ENCODE results near the gene NCK1.

NCK1 gene

GRCh38 chr3:136928240-136928639 is 66.2 kb downstream of the NCK1 start:
- no peak overlapping the region for H3K4me3 ChIP-seq (ENCODE audit: low read length)
- peaks cover 2% of the 10 kb centered on the region for H3K9me3 ChIP-seq (ENCODE audit: low read length)
- no peaks in the 10 kb centered on the region for H3K4me1 ChIP-seq (ENCODE audit: insufficient read depth, low read length)
- H3K36me3 ChIP-seq (ENCODE audit: insufficient read depth, low read length): peaks cover 10% of the 10 kb centered on the region
- H2AFZ ChIP-seq (ENCODE audit: low read depth, low read length): no peak overlapping the region
- no peaks in the 10 kb centered on the region for H3K27me3 ChIP-seq (ENCODE audit: insufficient read depth, low read length)

- Histone ChIP-seq H3K4me1 (ENCODE audit: insufficient read depth, low read length) (no peaks in the 10 kb centered on the region), H3K4me3 (ENCODE audit: low read length) (no peak overlapping the region), H3K9me3 (ENCODE audit: low read length) (peaks cover 2% of the 10 kb centered on the region)
These were observed 68.1 kb downstream of the NCK1 start for GRCh38 chr3:136929977-136930670.

GRCh38 chr3:136931606-136932005 is 69.6 kb downstream of the NCK1 start:
- H3K27me3 ChIP-seq (ENCODE audit: insufficient read depth, low read length): no peaks in the 10 kb centered on the region

More at GRCh38 chr3:136929977-136930670, 68.1 kb downstream of the NCK1 start:
- Histone ChIP-seq H2AFZ (ENCODE audit: low read depth, low read length) (no peak overlapping the region), H3K36me3 (ENCODE audit: insufficient read depth, low read length) (peaks cover 13% of the 10 kb centered on the region), H3K27me3 (ENCODE audit: insufficient read depth, low read length) (no peaks in the 10 kb centered on the region)

GRCh38 chr3:136932523-136932922 is 70.5 kb downstream of the NCK1 start:
- H3K4me3 ChIP-seq (ENCODE audit: low read length): no peak overlapping the region
- no peaks in the 10 kb centered on the region for H3K4me1 ChIP-seq (ENCODE audit: insufficient read depth, low read length)
- H2AFZ ChIP-seq (ENCODE audit: low read depth, low read length): no peak overlapping the region
- H3K9me3 ChIP-seq (ENCODE audit: low read length): peaks cover 4% of the 10 kb centered on the region
- H3K27me3 ChIP-seq (ENCODE audit: insufficient read depth, low read length): no peaks in the 10 kb centered on the region
- H3K36me3 ChIP-seq (ENCODE audit: insufficient read depth, low read length): peaks cover 19% of the 10 kb centered on the region

More at GRCh38 chr3:136931606-136932005, 69.6 kb downstream of the NCK1 start:
- Histone ChIP-seq H3K36me3 (ENCODE audit: insufficient read depth, low read length) (peaks cover 18% of the 10 kb centered on the region), H3K4me3 (ENCODE audit: low read length) (no peak overlapping the region), H3K4me1 (ENCODE audit: insufficient read depth, low read length) (no peaks in the 10 kb centered on the region), H3K9me3 (ENCODE audit: low read length) (peaks cover 4% of the 10 kb centered on the region), H2AFZ (ENCODE audit: low read depth, low read length) (no peak overlapping the region)

- no peak overlapping the region for H2AFZ ChIP-seq (ENCODE audit: low read depth, low read length)
- H3K36me3 ChIP-seq (ENCODE audit: insufficient read depth, low read length): peaks cover 16% of the 10 kb centered on the region
- no peaks in the 10 kb centered on the region for H3K27me3 ChIP-seq (ENCODE audit: insufficient read depth, low read length)
- no peak overlapping the region for H3K4me3 ChIP-seq (ENCODE audit: low read length)
- H3K9me3 ChIP-seq (ENCODE audit: low read length): peaks cover 4% of the 10 kb centered on the region
- H3K4me1 ChIP-seq (ENCODE audit: insufficient read depth, low read length): no peaks in the 10 kb centered on the region
These were observed 71.2 kb downstream of the NCK1 start for GRCh38 chr3:136932978-136933772.

GRCh38 chr3:136937175-136937574 is 75.2 kb downstream of the NCK1 start:
- no peak overlapping the region for H3K4me3 ChIP-seq (ENCODE audit: low read length)
- peaks cover 3% of the 10 kb centered on the region for H3K9me3 ChIP-seq (ENCODE audit: low read length)
- no peaks in the 10 kb centered on the region for H3K27me3 ChIP-seq (ENCODE audit: insufficient read depth, low read length)

GRCh38 chr3:136937851-136938250 is 75.8 kb downstream of the NCK1 start:
- Histone ChIP-seq H3K27me3 (ENCODE audit: insufficient read depth, low read length) (no peaks in the 10 kb centered on the region), H3K9me3 (ENCODE audit: low read length) (peaks cover 3% of the 10 kb centered on the region), H3K4me1 (ENCODE audit: insufficient read depth, low read length) (no peaks in the 10 kb centered on the region), H3K4me3 (ENCODE audit: low read length) (no peak overlapping the region), H2AFZ (ENCODE audit: low read depth, low read length) (no peak overlapping the region), H3K36me3 (ENCODE audit: insufficient read depth, low read length) (peaks cover 9% of the 10 kb centered on the region)

More at GRCh38 chr3:136937175-136937574, 75.2 kb downstream of the NCK1 start:
- peaks cover 9% of the 10 kb centered on the region for H3K36me3 ChIP-seq (ENCODE audit: insufficient read depth, low read length)
- no peaks in the 10 kb centered on the region for H3K4me1 ChIP-seq (ENCODE audit: insufficient read depth, low read length)
- H2AFZ ChIP-seq (ENCODE audit: low read depth, low read length): no peak overlapping the region

GRCh38 chr3:136938334-136938733 is 76.3 kb downstream of the NCK1 start:
- no peak overlapping the region for H2AFZ ChIP-seq (ENCODE audit: low read depth, low read length)
- no peaks in the 10 kb centered on the region for H3K4me1 ChIP-seq (ENCODE audit: insufficient read depth, low read length)
- no peak overlapping the region for H3K4me3 ChIP-seq (ENCODE audit: low read length)
- H3K27me3 ChIP-seq (ENCODE audit: insufficient read depth, low read length): no peaks in the 10 kb centered on the region
- H3K36me3 ChIP-seq (ENCODE audit: insufficient read depth, low read length): peaks cover 9% of the 10 kb centered on the region
- peaks cover 3% of the 10 kb centered on the region for H3K9me3 ChIP-seq (ENCODE audit: low read length)

GRCh38 chr3:136939489-136939888 is 77.5 kb downstream of the NCK1 start:
- no peak overlapping the region for H3K4me3 ChIP-seq (ENCODE audit: low read length)
- no peaks in the 10 kb centered on the region for H3K4me1 ChIP-seq (ENCODE audit: insufficient read depth, low read length)
- peaks cover 8% of the 10 kb centered on the region for H3K36me3 ChIP-seq (ENCODE audit: insufficient read depth, low read length)
- no peaks in the 10 kb centered on the region for H3K27me3 ChIP-seq (ENCODE audit: insufficient read depth, low read length)
- peaks cover 3% of the 10 kb centered on the region for H3K9me3 ChIP-seq (ENCODE audit: low read length)
- no peak overlapping the region for H2AFZ ChIP-seq (ENCODE audit: low read depth, low read length)

- Histone ChIP-seq H3K4me3 (ENCODE audit: low read length) (no peak overlapping the region), H3K36me3 (ENCODE audit: insufficient read depth, low read length) (peaks cover 8% of the 10 kb centered on the region), H3K9me3 (ENCODE audit: low read length) (peaks cover 8% of the 10 kb centered on the region), H3K27me3 (ENCODE audit: insufficient read depth, low read length) (no peaks in the 10 kb centered on the region), H3K4me1 (ENCODE audit: insufficient read depth, low read length) (no peaks in the 10 kb centered on the region), H2AFZ (ENCODE audit: low read depth, low read length) (no peak overlapping the region)
These were observed 80.8 kb downstream of the NCK1 start for GRCh38 chr3:136942803-136943202.

GRCh38 chr3:136943436-136943835 is 81.4 kb downstream of the NCK1 start:
- H3K4me3 ChIP-seq (ENCODE audit: low read length): no peak overlapping the region
- H3K4me1 ChIP-seq (ENCODE audit: insufficient read depth, low read length): no peaks in the 10 kb centered on the region

GRCh38 chr3:136946978-136947377 is 85.0 kb downstream of the NCK1 start:
- Histone ChIP-seq H3K9me3 (ENCODE audit: low read length) (peaks cover 8% of the 10 kb centered on the region), H2AFZ (ENCODE audit: low read depth, low read length) (no peak overlapping the region), H3K36me3 (ENCODE audit: insufficient read depth, low read length) (peaks cover 10% of the 10 kb centered on the region), H3K4me1 (ENCODE audit: insufficient read depth, low read length) (no peaks in the 10 kb centered on the region), H3K27me3 (ENCODE audit: insufficient read depth, low read length) (no peaks in the 10 kb centered on the region), H3K4me3 (ENCODE audit: low read length) (no peak overlapping the region)

More at GRCh38 chr3:136943436-136943835, 81.4 kb downstream of the NCK1 start:
- H3K27me3 ChIP-seq (ENCODE audit: insufficient read depth, low read length): no peaks in the 10 kb centered on the region
- peaks cover 8% of the 10 kb centered on the region for H3K9me3 ChIP-seq (ENCODE audit: low read length)
- no peak overlapping the region for H2AFZ ChIP-seq (ENCODE audit: low read depth, low read length)
- H3K36me3 ChIP-seq (ENCODE audit: insufficient read depth, low read length): peaks cover 10% of the 10 kb centered on the region

- Histone ChIP-seq H3K4me3 (ENCODE audit: low read length) (no peak overlapping the region), H2AFZ (ENCODE audit: low read depth, low read length) (no peak overlapping the region), H3K4me1 (ENCODE audit: insufficient read depth, low read length) (no peaks in the 10 kb centered on the region), H3K27me3 (ENCODE audit: insufficient read depth, low read length) (no peaks in the 10 kb centered on the region), H3K9me3 (ENCODE audit: low read length) (peaks cover 8% of the 10 kb centered on the region), H3K36me3 (ENCODE audit: insufficient read depth, low read length) (peaks cover 10% of the 10 kb centered on the region)
These were observed 85.5 kb downstream of the NCK1 start for GRCh38 chr3:136947477-136947876.
